ENCODE results near the gene NEAT1. TPM values are rescaled to one million over a fixed set of nuclear protein-coding genes. Genes with fewer than 3 reads are reported as not detected.

NEAT1 gene
- total and polyA plus RNA-seq, 5 experiments from 2014 or later = 1.3 to 414 (median 2.9) TPM

- no peaks in the 10 kb centered on the region for H3K9me3 Mint-ChIP-seq
- H3K36me3 Mint-ChIP-seq = peaks cover 0 to 13% (median 0%) of the 10 kb centered on the region in 3 donors
- no peaks in the 10 kb centered on the region for H3K27me3 Mint-ChIP-seq
- no peak for ATAC-seq
- POLR2A ChIA-PET = interaction anchor here (0.6 to 17.5 kb wide), 5 partner anchors 9 to 123 kb away, joined by 3 to 396 read pairs (median 3); partner anchors contain the start of genes MALAT1 and NEAT1
- no peak for DNase-seq
- H3K4me1 Mint-ChIP-seq = peaks cover 31 to 60% (median 46%) of the 10 kb centered on the region in 4 donors
- peak overlapping the region; percentile 80 to 100 (median 99) for H3K27ac Mint-ChIP-seq
- peak overlapping the region in 7 of 10 donors; percentile 22 to 94 (median 42) for H3K4me3 Mint-ChIP-seq
Measured at GRCh38 chr11:65380460-65381119, 42.0 kb upstream of the NEAT1 start.

- H3K36me3 Mint-ChIP-seq = peaks cover 0 to 11% (median 0%) of the 10 kb centered on the region in 3 donors
- H3K27me3 Mint-ChIP-seq = no peaks in the 10 kb centered on the region
- DNase-seq = no peak
- ATAC-seq = no peak
- peak overlapping the region; percentile 80 to 97 (median 92) for H3K4me3 Mint-ChIP-seq
- peaks cover 31 to 67% (median 54%) of the 10 kb centered on the region in 4 donors for H3K4me1 Mint-ChIP-seq
- H3K9me3 Mint-ChIP-seq = no peaks in the 10 kb centered on the region
- H3K27ac Mint-ChIP-seq = peak overlapping the region; percentile 96 to 100 (median 99)
- POLR2A ChIA-PET = interaction anchor here (0.6 to 17.5 kb wide), 16 partner anchors 8 to 206 kb away, joined by 3 to 396 read pairs (median 4); partner anchors contain the start of genes MALAT1 and NEAT1
Measured at GRCh38 chr11:65381716-65382032, 40.9 kb upstream of the NEAT1 start.

GRCh38 chr11:65382033-65382803, 40.4 kb upstream of the NEAT1 start, which contains the start of gene SLC25A45:
Gene SLC25A45, minus strand, starts transcription at chr11:65382646. Its CDS starts 695 bp downstream, at chr11:65381951.
- H3K4me3 Mint-ChIP-seq = peak within 1 kb of the TSS; percentile 80 to 97 (median 92)
- no peaks in the 10 kb centered on the region for H3K9me3 Mint-ChIP-seq
- no peaks in the 10 kb centered on the region for H3K27me3 Mint-ChIP-seq
- H3K36me3 Mint-ChIP-seq = peaks cover 0 to 11% (median 0%) of the 10 kb centered on the region in 3 donors
- DNase-seq = peak; percentile 84 to 96 (median 91)
- peak within 1 kb of the TSS; percentile 96 to 100 (median 99) for H3K27ac Mint-ChIP-seq
- POLR2A ChIA-PET = interaction anchor here (0.6 to 17.5 kb wide), 18 partner anchors 10 to 206 kb away, joined by 3 to 396 read pairs (median 4); partner anchors contain the start of genes MALAT1 and NEAT1
- peak; percentile 86 to 88 for ATAC-seq
- peaks cover 34 to 72% (median 57%) of the 10 kb centered on the region in 4 donors for H3K4me1 Mint-ChIP-seq

- Mint-ChIP-seq H3K4me3 (peak overlapping the region; percentile 80 to 97 (median 92)), H3K27ac (peak overlapping the region; percentile 96 to 100 (median 99)), H3K27me3 (no peaks in the 10 kb centered on the region), H3K9me3 (no peaks in the 10 kb centered on the region), H3K36me3 (peaks cover 0 to 6% (median 0%) of the 10 kb centered on the region in 3 donors), H3K4me1 (peaks cover 31 to 73% (median 61%) of the 10 kb centered on the region in 4 donors)
- no peak for DNase-seq
- ATAC-seq = no peak
- POLR2A ChIA-PET = interaction anchor here (0.6 to 17.5 kb wide), 11 partner anchors 9 to 144 kb away, joined by 3 to 396 read pairs (median 4); partner anchors contain the start of genes MALAT1 and NEAT1
Measured at GRCh38 chr11:65382804-65383368, 39.7 kb upstream of the NEAT1 start.

- peak overlapping the region; percentile 93 to 100 (median 99) for H3K27ac Mint-ChIP-seq
- DNase-seq = peak in 1 of 10 donors; percentile 35
- POLR2A ChIA-PET = interaction anchor here (0.6 to 17.5 kb wide), 8 partner anchors 17 to 143 kb away, joined by 3 to 396 read pairs (median 4); partner anchors contain the start of genes MALAT1 and NEAT1
- ATAC-seq = no peak
- peak overlapping the region in 9 of 10 donors; percentile 53 to 94 (median 67) for H3K4me3 Mint-ChIP-seq
- no peaks in the 10 kb centered on the region for H3K9me3 Mint-ChIP-seq
- peaks cover 33 to 76% (median 70%) of the 10 kb centered on the region in 4 donors for H3K4me1 Mint-ChIP-seq
- no peaks in the 10 kb centered on the region for H3K27me3 Mint-ChIP-seq
- peaks cover 0 to 4% (median 0%) of the 10 kb centered on the region in 3 donors for H3K36me3 Mint-ChIP-seq
Measured at GRCh38 chr11:65383778-65384177, 38.8 kb upstream of the NEAT1 start.

GRCh38 chr11:65384301-65384889, 38.2 kb upstream of the NEAT1 start:
- H3K27me3 Mint-ChIP-seq = no peaks in the 10 kb centered on the region
- peaks cover 0 to 6% (median 0%) of the 10 kb centered on the region in 3 donors for H3K36me3 Mint-ChIP-seq
- H3K27ac Mint-ChIP-seq = peak overlapping the region; percentile 93 to 100 (median 99)
- DNase-seq (peak in 4 of 10 donors; percentile 12 to 59 (median 16)), ATAC-seq (no peak)
- POLR2A ChIA-PET = interaction anchor here (0.6 to 17.5 kb wide), 5 partner anchors 9 to 127 kb away, joined by 3 to 396 read pairs (median 9); partner anchors contain the start of genes MALAT1 and NEAT1
- peaks cover 37 to 83% (median 75%) of the 10 kb centered on the region in 4 donors for H3K4me1 Mint-ChIP-seq
- no peaks in the 10 kb centered on the region for H3K9me3 Mint-ChIP-seq
- H3K4me3 Mint-ChIP-seq = peak overlapping the region in 9 of 10 donors; percentile 53 to 94 (median 63)

GRCh38 chr11:65386307-65387140, 36.1 kb upstream of the NEAT1 start, which contains the start of gene FRMD8:
Gene FRMD8, plus strand, starts transcription at chr11:65386637. Its CDS starts 400 bp downstream, at chr11:65387037.
- POLR2A ChIA-PET = interaction anchor here (0.6 to 17.5 kb wide), 12 partner anchors 8 to 186 kb away, joined by 3 to 396 read pairs (median 4); partner anchors contain the start of genes FAM89B, MALAT1 and NEAT1
- ATAC-seq = peak; percentile 55 to 57
- DNase-seq = peak; percentile 79 to 94 (median 88)
- H3K4me1 Mint-ChIP-seq = peaks cover 42 to 84% (median 82%) of the 10 kb centered on the region in 4 donors
- H3K27ac Mint-ChIP-seq = peak within 1 kb of the TSS; percentile 94 to 100 (median 99)
- H3K36me3 Mint-ChIP-seq = peaks cover 0 to 4% (median 0%) of the 10 kb centered on the region in 3 donors
- no peaks in the 10 kb centered on the region for H3K9me3 Mint-ChIP-seq
- no peaks in the 10 kb centered on the region for H3K27me3 Mint-ChIP-seq
- H3K4me3 Mint-ChIP-seq = peak within 1 kb of the TSS; percentile 85 to 98 (median 92)

- no peak for ATAC-seq
- Mint-ChIP-seq H3K36me3 (peaks cover 0 to 14% (median 0%) of the 10 kb centered on the region in 3 donors), H3K27ac (peak overlapping the region in 8 of 10 donors; percentile 9 to 80 (median 66)), H3K9me3 (no peaks in the 10 kb centered on the region), H3K4me3 (peak overlapping the region; percentile 52 to 94 (median 76)), H3K4me1 (peaks cover 34 to 80% (median 70%) of the 10 kb centered on the region in 4 donors), H3K27me3 (no peaks in the 10 kb centered on the region)
- no peak for DNase-seq
- POLR2A ChIA-PET = interaction anchor here (1.2 to 17.5 kb wide), 5 partner anchors 12 to 115 kb away, joined by 4 to 396 read pairs (median 6); partner anchors contain the start of genes MALAT1 and NEAT1
Measured at GRCh38 chr11:65388731-65389130, 33.9 kb upstream of the NEAT1 start.

GRCh38 chr11:65389294-65389980, 33.2 kb upstream of the NEAT1 start:
- POLR2A ChIA-PET = interaction anchor here (0.8 to 17.5 kb wide), 6 partner anchors 8 to 114 kb away, joined by 3 to 396 read pairs (median 6); partner anchors contain the start of genes MALAT1 and NEAT1
- Mint-ChIP-seq H3K27ac (peak overlapping the region in 9 of 10 donors; percentile 13 to 68 (median 48)), H3K9me3 (no peaks in the 10 kb centered on the region), H3K4me3 (peak overlapping the region in 9 of 10 donors; percentile 28 to 94 (median 73)), H3K36me3 (peaks cover 0 to 18% (median 0%) of the 10 kb centered on the region in 3 donors), H3K4me1 (peaks cover 27 to 73% (median 62%) of the 10 kb centered on the region in 4 donors), H3K27me3 (no peaks in the 10 kb centered on the region)
- peak in 1 of 10 donors; percentile 54 for DNase-seq
- ATAC-seq = no peak
